Stimulated activated CD4-positive, alpha-beta T cell treated with anti-CD3 and anti-CD28 coated beads, Interleukin-4, amount 100 ng/mL, for 24 hours (primary cell): Measurements from ENCODE around the gene SLC25A12.
"Not testable (repeated sequence)": the region's sequence is repeated elsewhere in the genome, so short reads cannot be mapped to it uniquely, and the experiment has no call there.

ENCODE experiments used
- DNase-seq: peaks from one replicate; pipeline ENCODE4 v3.0.0-alpha.2; 2020

SLC25A12 gene

GRCh38 chr2:171788316-171788993 is 105.6 kb downstream of the SLC25A12 start:
- no peak for DNase-seq

- no peak for DNase-seq
These were observed 106.5 kb downstream of the SLC25A12 start for GRCh38 chr2:171787333-171788072.

- DNase-seq, result no peak
These were observed 108.6 kb downstream of the SLC25A12 start for GRCh38 chr2:171785450-171785849.

- DNase-seq, result no peak
These were observed 115.5 kb downstream of the SLC25A12 start for GRCh38 chr2:171778515-171778914.

GRCh38 chr2:171774581-171774980 is 119.5 kb downstream of the SLC25A12 start:
- DNase-seq, result not testable (repeated sequence)

GRCh38 chr2:171772373-171772772 is 121.7 kb downstream of the SLC25A12 start:
- no peak for DNase-seq

GRCh38 chr2:171771463-171771862 is 122.6 kb downstream of the SLC25A12 start:
- DNase-seq, result no peak

GRCh38 chr2:171763602-171764001 is 130.4 kb downstream of the SLC25A12 start:
- no peak for DNase-seq

GRCh38 chr2:171762879-171763573 is 131.0 kb downstream of the SLC25A12 start:
- DNase-seq, result no peak

GRCh38 chr2:171761176-171761575 is 132.9 kb downstream of the SLC25A12 start:
- DNase-seq, result not testable (repeated sequence)

- DNase-seq, result not testable (repeated sequence)
These were observed 135.3 kb downstream of the SLC25A12 start for GRCh38 chr2:171758762-171759161.

- DNase-seq, result no peak
These were observed 139.6 kb downstream of the SLC25A12 start for GRCh38 chr2:171754254-171754939.

- DNase-seq, result no peak
These were observed 146.7 kb downstream of the SLC25A12 start for GRCh38 chr2:171747371-171747770.

GRCh38 chr2:171745806-171746205 is 148.2 kb downstream of the SLC25A12 start:
- DNase-seq, result no peak

- no peak for DNase-seq
These were observed 148.9 kb downstream of the SLC25A12 start for GRCh38 chr2:171745141-171745540.

GRCh38 chr2:171742760-171743159 is 151.3 kb downstream of the SLC25A12 start:
- no peak for DNase-seq

GRCh38 chr2:171741189-171741588 is 152.9 kb downstream of the SLC25A12 start:
- DNase-seq, result no peak

GRCh38 chr2:171735991-171736710 is 157.9 kb downstream of the SLC25A12 start:
- DNase-seq, result no peak
